ENCODE results near the gene NINJ2. TPM values are rescaled to one million over a fixed set of nuclear protein-coding genes. Genes with fewer than 3 reads are reported as not detected.

The NINJ2 gene
- total RNA-seq, 1 donor from 2014 or later = 5.3 TPM

DNA sequence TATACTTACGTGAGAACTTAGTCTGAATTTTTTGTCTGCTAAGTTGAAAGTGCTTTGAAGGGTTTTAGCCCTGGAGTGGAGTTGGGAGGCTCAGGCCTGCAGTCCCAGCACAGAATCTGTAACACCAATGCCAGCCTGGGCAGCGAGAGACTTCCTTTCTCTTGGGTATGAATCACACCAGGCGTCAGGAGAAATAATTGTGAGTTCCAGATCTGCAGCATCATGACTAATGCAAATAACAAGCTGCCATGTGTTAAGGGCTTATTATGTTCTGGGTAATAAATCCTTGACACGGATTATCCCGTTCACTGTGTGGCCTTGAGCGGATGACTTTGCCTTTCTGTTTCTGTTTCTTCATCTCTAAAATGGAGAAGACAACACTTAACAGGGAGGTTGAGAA is 132.9 kb downstream of the NINJ2 start:
- DNase-seq (no peak), ATAC-seq (no peak)
- intact Hi-C loops (cut with micrococcal nuclease) = no loop called here

DNA sequence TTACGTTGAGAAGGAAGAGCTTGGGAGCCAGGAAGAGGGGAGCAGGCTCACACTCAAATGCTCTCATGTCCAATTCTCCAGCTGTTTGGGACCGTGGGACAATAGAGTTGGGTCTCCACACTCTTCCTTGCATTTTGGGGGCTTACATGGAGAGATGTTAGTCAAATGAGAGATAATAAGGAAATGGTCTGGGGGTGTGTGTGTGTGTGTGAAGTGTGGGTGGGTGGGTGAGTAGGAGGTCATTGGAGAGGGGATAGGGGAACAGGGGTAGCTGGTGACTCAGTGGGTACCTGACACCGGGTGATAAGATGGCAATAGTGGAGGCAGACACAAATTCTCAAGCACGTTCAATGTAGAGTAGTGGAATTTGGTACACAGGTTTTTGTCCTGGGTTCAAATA is 135.5 kb downstream of the NINJ2 start:
- ATAC-seq (no peak), DNase-seq (no peak)
- intact Hi-C loops (cut with micrococcal nuclease) = no loop called here

DNA sequence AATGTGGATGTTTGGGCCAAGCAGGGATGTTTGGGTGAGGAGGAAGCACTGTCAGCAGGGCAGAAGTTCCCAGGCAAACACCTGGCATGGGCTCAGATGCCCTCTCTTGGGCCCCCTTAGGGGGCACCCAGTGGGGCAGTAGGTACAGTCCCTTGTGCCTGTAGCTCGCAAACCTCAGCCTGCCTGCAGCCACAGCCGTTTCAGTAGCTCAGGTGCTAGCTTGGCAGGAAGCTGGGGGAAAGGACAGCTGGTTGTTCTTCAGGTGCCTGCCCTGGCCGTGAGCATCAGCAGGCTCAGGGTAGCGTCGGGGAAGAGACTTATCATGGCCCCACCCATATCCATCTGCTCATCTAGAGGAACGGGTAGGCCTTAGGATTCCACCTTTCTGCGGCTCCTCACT is 136.0 kb downstream of the NINJ2 start:
- ATAC-seq (no peak), DNase-seq (no peak)
- intact Hi-C loops (cut with micrococcal nuclease) = no loop called here

DNA sequence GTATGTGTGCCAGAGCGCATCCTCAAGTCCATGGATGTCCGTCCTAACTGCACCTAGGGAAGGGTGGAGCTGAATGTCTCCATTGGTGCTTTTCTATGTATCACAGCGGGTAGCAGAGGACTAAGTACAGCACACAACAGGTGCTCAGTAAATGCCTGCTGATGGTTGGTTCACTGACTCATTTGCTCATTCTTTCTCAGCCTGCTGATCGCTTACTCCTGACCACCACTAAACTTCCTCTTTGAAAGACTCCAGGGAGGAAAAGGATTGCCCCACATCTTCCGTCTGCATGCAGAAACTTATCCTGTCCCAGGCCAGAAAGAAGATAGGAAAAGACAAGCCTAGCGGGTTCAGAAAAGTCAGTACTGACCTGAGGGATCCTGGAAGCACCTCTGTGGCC is 137.2 kb downstream of the NINJ2 start:
- no peak for ATAC-seq
- intact Hi-C loops (cut with micrococcal nuclease) = no loop called here
- no peak for DNase-seq

DNA sequence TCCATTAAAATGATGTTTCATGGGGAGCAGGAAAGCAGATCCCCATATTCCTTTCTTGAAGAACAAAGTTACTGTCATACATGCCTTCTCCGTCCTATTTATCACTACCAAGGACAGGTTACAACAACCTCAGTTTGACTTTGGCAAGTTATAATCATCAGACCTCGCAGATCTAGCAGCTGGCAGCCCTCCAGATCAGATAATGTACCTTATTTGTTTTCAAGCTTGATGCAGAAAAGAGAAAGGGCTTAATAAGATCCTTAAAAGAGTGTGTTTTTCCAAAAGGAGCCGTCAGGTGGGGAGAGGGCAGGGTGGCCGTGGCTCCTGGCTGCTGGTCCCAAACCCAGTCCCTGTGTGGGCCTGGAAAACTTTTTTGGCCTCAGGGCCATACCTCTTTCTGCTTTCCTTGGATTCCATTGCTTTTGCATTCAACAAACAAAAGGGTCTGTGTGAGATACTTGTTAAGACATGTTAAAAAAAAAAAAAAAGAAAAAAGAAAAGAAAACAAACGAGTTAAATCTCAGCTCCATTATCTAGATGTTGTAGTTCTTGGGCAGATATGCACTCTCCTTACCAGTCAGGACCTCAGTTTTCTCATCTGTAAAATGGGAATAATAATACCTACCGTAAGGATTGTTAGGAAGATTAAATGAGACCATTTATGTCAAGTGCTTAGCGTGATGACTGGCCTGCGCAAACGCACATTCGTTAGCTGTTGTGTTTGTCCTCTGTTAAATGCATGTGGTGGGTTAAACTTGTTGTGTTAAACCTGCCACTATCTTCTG is 138.9 kb downstream of the NINJ2 start:
- no peak for ATAC-seq
- no peak for DNase-seq
- intact Hi-C loops (cut with micrococcal nuclease) = no loop called here

DNA sequence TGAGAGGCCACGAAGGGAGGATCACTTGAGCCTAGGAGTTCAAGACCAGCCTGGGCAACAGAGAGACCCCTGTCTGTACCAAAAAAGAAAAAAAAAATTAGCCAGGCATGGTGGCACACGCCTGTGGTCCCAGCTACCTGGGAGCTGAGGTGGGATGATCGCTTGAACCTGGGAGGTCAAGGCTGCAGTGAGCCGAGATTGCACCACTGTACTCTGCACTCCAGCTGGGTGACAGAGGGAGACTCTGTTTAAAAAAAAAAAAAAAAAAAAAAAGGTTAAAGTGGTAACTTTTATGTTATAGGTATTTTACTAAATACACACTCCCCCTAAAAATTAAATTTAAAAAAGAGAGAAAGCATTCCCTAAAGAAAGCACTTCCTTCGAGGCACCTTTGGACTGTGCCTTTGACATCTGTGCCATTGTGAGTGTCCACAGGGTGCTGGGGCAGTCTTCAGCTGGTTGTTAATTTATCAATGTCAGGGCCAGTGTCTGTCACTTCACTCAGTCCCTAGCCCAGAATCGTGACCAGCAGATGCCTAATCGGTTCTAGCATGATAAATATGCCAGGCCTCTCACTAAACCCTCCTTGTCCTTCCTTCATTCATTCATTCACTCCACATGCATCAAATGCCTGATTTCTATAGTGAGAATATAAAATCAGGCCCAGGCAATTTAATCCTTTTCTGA is 140.4 kb downstream of the NINJ2 start:
- no peak for ATAC-seq
- intact Hi-C loops (cut with micrococcal nuclease) = no loop called here
- DNase-seq = no peak

DNA sequence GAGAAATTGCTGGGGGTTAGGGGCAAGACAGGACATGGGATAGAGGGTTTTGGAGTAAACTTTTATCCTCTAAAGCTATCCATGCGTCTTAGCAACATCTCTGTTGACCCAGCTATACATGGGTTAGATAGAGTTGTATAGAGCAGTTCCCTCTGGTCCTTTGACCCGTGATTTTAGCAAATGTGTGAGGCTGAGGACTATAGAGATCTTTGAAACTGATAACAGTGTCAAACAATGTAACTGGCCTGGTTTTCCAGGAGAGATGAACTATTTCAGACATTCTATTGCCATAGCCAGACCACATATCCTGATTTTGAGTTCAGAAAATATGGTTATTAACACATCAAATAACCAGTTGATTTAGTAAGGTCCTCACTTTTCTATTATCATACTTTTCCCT is 143.1 kb downstream of the NINJ2 start:
- DNase-seq = no peak
- intact Hi-C loops (cut with micrococcal nuclease) = no loop called here

DNA sequence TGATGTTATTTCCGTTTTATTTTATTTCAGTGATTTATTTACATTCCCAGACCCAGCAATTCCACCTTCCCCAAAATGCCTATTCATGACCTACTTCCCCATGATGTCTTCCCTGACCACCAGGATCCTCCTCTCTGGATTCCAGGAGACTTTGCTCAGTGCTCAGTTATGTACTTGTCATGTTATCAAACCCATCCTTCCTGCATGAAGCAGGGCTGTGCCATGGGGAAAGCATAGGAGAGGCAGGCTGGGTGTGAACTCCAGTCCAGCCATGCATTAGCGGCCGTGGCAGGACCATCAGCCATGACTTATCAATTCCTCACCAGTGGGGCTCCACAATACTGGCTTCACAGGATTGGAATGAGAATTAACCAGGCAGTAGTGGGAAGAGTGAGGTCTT is 145.7 kb downstream of the NINJ2 start:
- intact Hi-C loops (cut with micrococcal nuclease) = no loop called here

More for the DNA sequence above, 143.1 kb downstream of the NINJ2 start:
- no peak for ATAC-seq

More for the DNA sequence above, 145.7 kb downstream of the NINJ2 start:
- ATAC-seq (no peak), DNase-seq (no peak)

Other genes with a start within 250 kb of the NINJ2 start
- gene B4GALNT3, start 203.5 kb downstream of the NINJ2 start, total RNA-seq = 49.6 TPM
- 333 TPM for gene WNK1, start 89.1 kb upstream of the NINJ2 start, total RNA-seq